Bronchial epithelial cell (primary cell): ENCODE results near the gene SECTM1. TPM values are rescaled to one million over a fixed set of nuclear protein-coding genes. Genes with fewer than 3 reads are reported as not detected.

Source experiments
- DNase-seq: peaks from one replicate; pipeline ENCODE4 v3.0.0-alpha.2; 2010; ENCODE audit warnings: low read depth
- FAIRE-seq: peaks from 2 replicates; lab custom pipeline; 2011; peaks lifted over from hg19 to GRCh38; lab: Jason Lieb, UNC
- H3K27me3 ChIP-seq: 2 replicates; pipeline ENCODE4 v1.5.1; 2011; ENCODE audit warnings: low read length; ENCODE audit not compliant: control insufficient read depth, insufficient read depth
- H3K36me3 ChIP-seq: 2 replicates; pipeline ENCODE4 v1.5.1; 2011; ENCODE audit warnings: low read length; ENCODE audit not compliant: control insufficient read depth, insufficient read depth
- H3K4me3 ChIP-seq: 2 replicates; pipeline ENCODE4 v1.5.1; 2011; ENCODE audit warnings: mild to moderate bottlenecking, low read depth, low read length, control low read depth
- CTCF ChIP-seq: IDR thresholded peaks from 2 replicates; pipeline ENCODE4 v1.5.1; 2011; ENCODE audit warnings: mild to moderate bottlenecking, moderate library complexity, low read length, control low read depth, inconsistent platforms; ENCODE audit not compliant: insufficient read depth, severe bottlenecking
- total RNA-seq: library from RNA; depleted of rRNA; stranded (reverse); fragments of >200 nt; gene quantifications from 2 replicates; pipeline ENCODE4 v1.2.1, GENCODE V29; 2014

SECTM1 gene
- total RNA-seq, 1 donor from 2014 or later, result 3.7 TPM

GRCh38 chr17:82358465-82359350, 25.1 kb upstream of the SECTM1 start, which contains the start of gene TEX19:
Gene TEX19, plus strand, starts transcription at chr17:82359247. Its CDS starts 2,904 bp downstream, at chr17:82362151.
- peaks cover 10% of the 10 kb centered on the region for H3K27me3 ChIP-seq
- no peaks in the 10 kb centered on the region for H3K36me3 ChIP-seq
- DNase-seq, result no peak
- no peak within 1 kb of the TSS for H3K4me3 ChIP-seq
- TF ChIP-seq CTCF, result no peak
- no peak for FAIRE-seq

GRCh38 chr17:82357394-82357793, 23.8 kb upstream of the SECTM1 start:
- no peak for DNase-seq
- no peak for FAIRE-seq
- no peak for TF ChIP-seq CTCF
- Histone ChIP-seq H3K27me3 (peaks cover 12% of the 10 kb centered on the region), H3K36me3 (no peaks in the 10 kb centered on the region), H3K4me3 (no peak overlapping the region)

GRCh38 chr17:82356845-82357355, 23.3 kb upstream of the SECTM1 start:
- H3K4me3 ChIP-seq, result no peak overlapping the region
- no peaks in the 10 kb centered on the region for H3K36me3 ChIP-seq
- H3K27me3 ChIP-seq, result peaks cover 12% of the 10 kb centered on the region
- DNase-seq (no peak), FAIRE-seq (no peak)
- TF ChIP-seq CTCF, result no peak

GRCh38 chr17:82355770-82356427, 22.3 kb upstream of the SECTM1 start:
- TF ChIP-seq CTCF, result no peak
- H3K27me3 ChIP-seq, result peaks cover 9% of the 10 kb centered on the region
- DNase-seq (peak; percentile 65), FAIRE-seq (no peak)
- H3K4me3 ChIP-seq, result no peak overlapping the region
- no peaks in the 10 kb centered on the region for H3K36me3 ChIP-seq

- no peak for FAIRE-seq
- Histone ChIP-seq H3K36me3 (no peaks in the 10 kb centered on the region), H3K27me3 (peaks cover 9% of the 10 kb centered on the region), H3K4me3 (no peak overlapping the region)
- DNase-seq, result no peak
- no peak for TF ChIP-seq CTCF
Measured at GRCh38 chr17:82354804-82355308, 21.3 kb upstream of the SECTM1 start.
